ENCODE measurements around the gene PAK1.

Gene PAK1

DNA sequence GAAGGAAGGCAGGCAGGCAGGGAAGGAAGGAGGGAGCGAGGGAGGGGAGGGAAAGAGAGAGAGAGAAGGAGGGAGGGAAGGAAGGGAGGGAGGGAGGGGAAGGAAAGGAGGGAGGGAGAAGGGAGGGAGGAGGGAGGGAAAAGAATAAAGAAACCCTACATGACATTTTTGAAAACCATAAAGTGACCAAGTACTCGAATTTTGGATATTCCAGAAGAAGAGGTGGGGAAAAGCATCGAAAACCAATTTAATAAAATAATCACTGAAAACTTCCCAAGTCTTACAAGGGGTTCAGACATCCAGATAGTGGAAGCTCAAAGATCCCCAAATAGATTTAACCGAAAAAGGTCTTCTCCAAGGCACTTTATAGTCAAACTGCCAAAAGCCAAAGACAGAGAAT, 184.2 kb downstream of the PAK1 start:
- intact Hi-C loops (cut with DNase I), result no loop called here
- DNase-seq, result no peak

- intact Hi-C loops (cut with DNase I), result no loop called here
- DNase-seq, result no peak
These were observed 186.2 kb downstream of the PAK1 start for GRCh38 chr11:77287615-77288273.

DNA sequence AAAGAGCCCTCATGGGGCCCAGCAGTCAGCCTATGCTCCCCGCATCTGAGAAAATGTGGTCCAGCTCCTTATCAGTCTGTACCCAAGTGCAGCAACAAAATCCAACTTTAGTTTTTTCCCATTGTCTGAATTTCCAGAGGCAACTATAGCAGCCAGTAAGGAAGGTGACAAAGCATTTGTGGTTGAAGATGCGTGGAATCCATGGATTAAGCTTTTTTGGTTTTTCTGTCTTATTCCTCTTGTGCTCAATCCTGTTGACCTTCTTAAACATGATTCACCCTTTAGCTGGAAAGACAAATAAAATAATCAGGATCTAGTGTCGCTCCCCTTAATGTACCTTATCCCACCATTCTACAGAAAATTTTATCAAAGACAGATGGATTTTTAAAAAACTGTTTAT, 186.8 kb downstream of the PAK1 start:
- intact Hi-C loops (cut with DNase I), result no loop called here
- DNase-seq, result no peak

GRCh38 chr11:77284476-77285468, 189.1 kb downstream of the PAK1 start:
- intact Hi-C loops (cut with DNase I), result no loop called here
- no peak for DNase-seq

- intact Hi-C loops (cut with DNase I), result no loop called here
- no peak for DNase-seq
These were observed 190.8 kb downstream of the PAK1 start for GRCh38 chr11:77283101-77283500.

DNA sequence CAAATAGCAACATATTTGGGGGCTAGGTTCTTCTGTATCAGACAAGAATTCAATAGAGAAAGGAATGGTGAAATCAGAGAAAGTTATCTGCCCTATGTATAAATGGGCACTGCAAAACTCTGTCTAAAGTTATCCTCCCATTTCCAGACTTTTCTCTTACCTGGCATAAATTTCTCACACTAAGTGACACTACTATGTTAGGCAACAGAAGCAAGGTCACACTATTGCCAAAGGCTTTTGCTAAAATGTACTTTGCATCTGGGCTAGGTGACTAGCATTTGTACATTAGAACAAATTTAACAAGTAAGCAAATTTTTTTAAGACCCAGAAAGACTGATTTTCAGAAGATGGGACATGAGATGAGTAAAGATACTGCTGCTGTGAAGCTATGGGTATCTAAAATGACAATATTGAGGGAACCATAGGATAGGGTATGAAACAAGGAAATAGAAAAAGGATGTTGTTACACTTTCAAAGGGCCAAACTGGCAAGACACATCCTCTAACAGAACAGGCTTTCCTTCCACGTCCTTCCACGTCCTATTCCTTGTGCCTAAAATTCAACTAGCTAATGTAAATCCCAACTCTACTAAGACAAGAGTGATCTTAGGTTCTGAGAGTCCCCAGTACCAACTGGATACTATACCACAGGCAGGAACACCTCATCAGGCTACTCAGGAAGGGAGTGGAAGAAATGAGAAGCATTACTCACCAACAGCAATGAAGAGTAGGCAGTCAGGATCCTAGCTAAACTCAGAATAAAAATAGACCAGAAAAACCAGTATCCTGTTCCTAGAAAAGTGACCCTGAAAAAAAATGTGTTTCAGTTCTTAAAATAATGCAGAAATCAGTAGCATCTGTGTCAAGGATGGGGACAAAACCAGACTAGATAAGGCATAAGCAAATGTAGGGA, 195.0 kb downstream of the PAK1 start:
- intact Hi-C loops (cut with DNase I), result no loop called here
- DNase-seq, result no peak

GRCh38 chr11:77276271-77276670, 197.6 kb downstream of the PAK1 start:
- no peak for DNase-seq
- intact Hi-C loops (cut with DNase I), result no loop called here
